Heart left ventricle (tissue), 13 donors: ENCODE data around the gene AADACL3.

ENCODE experiments used
- POLR2A ChIP-seq, 2 donors: fragments of 450-650 bp; IDR thresholded peaks; one replicate each; pipeline ENCODE4 v1.6.1; 2017; ENCODE audit warnings: antibody characterized with exemption in 2 of 2, mild to moderate bottlenecking in 2 of 2, moderate library complexity in 2 of 2
- TF ChIP-seq, protein P1 (sequence below), 12 donors: fragments of 200-600 bp; sonication (generic) in 4 of 12; IDR thresholded peaks; one replicate each; pipeline versions ENCODE4 v1.5.0 to v1.8.0; 2018 to 2022; ENCODE audit warnings: antibody characterized with exemption in 12 of 12, mild to moderate bottlenecking in 5 of 12
- donor health status: ischemic (EF 13 %, LVEDD 7.1; RV severe dilation, severe dysfunction).
- donor health status: DM: no; HTN: yes; CAD: no.
- donor health status: DM: no; HTN: no; CAD: no.
- donor health status: ischemic (EF 25% LVEDD 6.9; RV normal size, moderate dysfunction).
- donor health status: ischemic (EF 25% LVEDD 5.7; RV mildly dilated, moderate dysfunction).
- donor health status: ischemic (EF 35%, LVEDD 5.7; RV mildly dilated, moderate dysfunction).
- donor health status: nonischemic (EF 11% LVEDD 7.7; RV severe dilation, severe dysfunction).
- donor health status: DM: yes; HTN: yes; CAD: no.
- donor health status: PGD.
- donor health status: ischemic (EF 29% LVEDD 5.4; RV normal size, mild dysfunction).
- donor health status: nonischemic (EF 23%, LVEDD 6.1; RV moderate dilation, normal function).

DNA sequence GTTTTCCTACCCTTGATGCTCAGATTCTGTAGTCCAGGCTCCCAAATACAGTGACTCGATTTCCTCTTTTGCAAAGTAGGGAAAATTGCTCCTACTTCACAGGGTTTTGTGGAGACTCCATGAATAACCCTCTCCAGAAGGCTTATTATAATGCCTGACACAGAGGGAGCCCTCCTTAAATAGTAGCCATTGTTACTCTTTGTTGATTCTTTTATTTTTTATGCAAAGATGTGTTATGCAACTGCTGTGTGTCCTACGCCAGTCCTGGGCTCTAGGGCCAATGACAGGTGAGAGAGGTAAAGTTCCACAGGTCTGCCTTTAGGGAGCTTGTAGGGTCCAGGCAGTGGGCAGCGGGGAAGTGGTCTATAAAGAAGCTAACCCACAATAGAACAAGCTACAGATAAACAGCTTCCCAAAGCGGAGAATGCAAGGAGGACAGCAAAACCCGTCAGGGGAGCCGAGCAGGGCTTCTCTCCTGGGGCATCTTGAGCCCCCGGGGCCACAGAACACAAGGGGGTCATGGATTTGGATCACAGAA lies 1.5 kb downstream of the AADACL3 start:
- no peak for TF ChIP-seq POLR2A (IDR thresholded peaks at IDR 0.05)
- TF ChIP-seq, protein P1, sequence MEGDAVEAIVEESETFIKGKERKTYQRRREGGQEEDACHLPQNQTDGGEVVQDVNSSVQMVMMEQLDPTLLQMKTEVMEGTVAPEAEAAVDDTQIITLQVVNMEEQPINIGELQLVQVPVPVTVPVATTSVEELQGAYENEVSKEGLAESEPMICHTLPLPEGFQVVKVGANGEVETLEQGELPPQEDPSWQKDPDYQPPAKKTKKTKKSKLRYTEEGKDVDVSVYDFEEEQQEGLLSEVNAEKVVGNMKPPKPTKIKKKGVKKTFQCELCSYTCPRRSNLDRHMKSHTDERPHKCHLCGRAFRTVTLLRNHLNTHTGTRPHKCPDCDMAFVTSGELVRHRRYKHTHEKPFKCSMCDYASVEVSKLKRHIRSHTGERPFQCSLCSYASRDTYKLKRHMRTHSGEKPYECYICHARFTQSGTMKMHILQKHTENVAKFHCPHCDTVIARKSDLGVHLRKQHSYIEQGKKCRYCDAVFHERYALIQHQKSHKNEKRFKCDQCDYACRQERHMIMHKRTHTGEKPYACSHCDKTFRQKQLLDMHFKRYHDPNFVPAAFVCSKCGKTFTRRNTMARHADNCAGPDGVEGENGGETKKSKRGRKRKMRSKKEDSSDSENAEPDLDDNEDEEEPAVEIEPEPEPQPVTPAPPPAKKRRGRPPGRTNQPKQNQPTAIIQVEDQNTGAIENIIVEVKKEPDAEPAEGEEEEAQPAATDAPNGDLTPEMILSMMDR (IDR thresholded peaks at IDR 0.05): no peak
